PC-9 (cell line): Measurements from ENCODE around the gene OR10X1.

Experiments
- CTCF ChIP-seq: fragments of 200-600 bp; sonication (generic); conservative IDR thresholded peaks from 2 replicates; pipeline ENCODE4 v1.6.1; 2017; ENCODE audit warnings: mixed run types, antibody characterized with exemption, mild to moderate bottlenecking, moderate library complexity
- EZH2 ChIP-seq: fragments of 200-600 bp; sonication (generic); IDR thresholded peaks from 2 replicates; pipeline ENCODE4 v1.8.0; 2017; ENCODE audit warnings: antibody characterized with exemption, low read depth

DNA sequence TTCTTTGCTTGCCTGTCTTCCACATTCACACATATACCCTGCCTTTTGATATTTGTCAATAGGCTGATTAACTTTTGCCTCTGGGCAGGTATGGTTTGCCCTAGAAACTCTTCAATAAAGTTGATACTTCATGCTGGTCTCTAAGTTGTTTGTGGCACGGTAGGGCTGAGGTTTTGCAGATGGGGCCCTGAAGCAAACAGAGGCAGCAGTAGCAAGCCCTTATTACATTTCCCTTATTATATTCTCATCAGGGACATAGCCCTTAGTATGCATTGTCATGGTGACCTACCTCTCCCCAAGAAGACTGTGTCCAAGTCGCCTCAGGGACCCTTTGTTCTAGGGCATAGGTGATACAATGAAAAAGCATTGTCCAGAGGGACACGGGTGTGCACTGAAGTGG lies 9.2 kb downstream of the OR10X1 start, which contains the start of gene OR6P1:
- no peak for TF ChIP-seq CTCF
- TF ChIP-seq EZH2, result no peak
